RPMI7951 (cell line): ENCODE results near the gene NKX3-2. TPM values are rescaled to one million over a fixed set of nuclear protein-coding genes. Genes with fewer than 3 reads are reported as not detected.
A peak's percentile ranks its signal among the peaks of the same experiment; 100 is the strongest.

Experiments
- DNase-seq: peaks from one replicate; pipeline ENCODE4 v3.0.0-alpha.2; 2012; ENCODE audit warnings: low read depth
- total RNA-seq: library from RNA; depleted of rRNA; stranded (reverse); fragments of >200 nt; shearing (Covaris generic); gene quantifications from 2 replicates; pipeline ENCODE4 v1.2.3, GENCODE V29; 2014

The NKX3-2 gene
- total RNA-seq, 1 experiment from 2014 or later, result 0.96 TPM

- DNase-seq, result no peak
These were observed 12.7 kb downstream of the NKX3-2 start for GRCh38 chr4:13531625-13531998.

- no peak for DNase-seq
These were observed 13.3 kb downstream of the NKX3-2 start for GRCh38 chr4:13530823-13531624.

- no peak for DNase-seq
These were observed 15.0 kb downstream of the NKX3-2 start for GRCh38 chr4:13529128-13529919.

GRCh38 chr4:13528821-13529127, 15.5 kb downstream of the NKX3-2 start:
- no peak for DNase-seq

- DNase-seq, result no peak
These were observed 16.1 kb downstream of the NKX3-2 start for GRCh38 chr4:13527981-13528820.

GRCh38 chr4:13527192-13527980, 16.9 kb downstream of the NKX3-2 start:
- no peak for DNase-seq

GRCh38 chr4:13526658-13527057, 17.6 kb downstream of the NKX3-2 start:
- DNase-seq, result no peak

- no peak for DNase-seq
These were observed 18.6 kb downstream of the NKX3-2 start for GRCh38 chr4:13525606-13526281.

GRCh38 chr4:13524504-13525243, 19.6 kb downstream of the NKX3-2 start:
- DNase-seq, result no peak

GRCh38 chr4:13523591-13524503, 20.5 kb downstream of the NKX3-2 start:
- DNase-seq, result no peak

GRCh38 chr4:13523105-13523477, 21.2 kb downstream of the NKX3-2 start:
- no peak for DNase-seq

GRCh38 chr4:13522282-13523104, 21.8 kb downstream of the NKX3-2 start:
- DNase-seq, result no peak

- DNase-seq, result no peak
These were observed 23.3 kb downstream of the NKX3-2 start for GRCh38 chr4:13521047-13521446.

GRCh38 chr4:13516315-13516860, 27.9 kb downstream of the NKX3-2 start:
- no peak for DNase-seq

GRCh38 chr4:13515268-13515667, 29.0 kb downstream of the NKX3-2 start:
- DNase-seq, result no peak

GRCh38 chr4:13514722-13515121, 29.6 kb downstream of the NKX3-2 start:
- no peak for DNase-seq

GRCh38 chr4:13511101-13511500, 33.2 kb downstream of the NKX3-2 start:
- DNase-seq, result peak; percentile 7

GRCh38 chr4:13509442-13509841, 34.9 kb downstream of the NKX3-2 start:
- DNase-seq, result no peak
